Panc1 (cell line): ENCODE data around the gene TMEM95. TPM values are rescaled to one million over a fixed set of nuclear protein-coding genes. Genes with fewer than 3 reads are reported as not detected.
"Not testable (repeated sequence)": the region's sequence is repeated elsewhere in the genome, so short reads cannot be mapped to it uniquely, and the experiment has no call there.

Experiments
- ATAC-seq: fragments of 200-7000 bp; cut with Tn5 transposase; 2 replicates; pipeline ENCODE4 v1.9.1; 2020; ENCODE audit warnings: mild to moderate bottlenecking, moderate library complexity
- BruUV-seq: library from RNA; stranded (reverse); fragments of 400-500 nt; replicated peaks from 2 replicates; lab custom pipeline; 2021; lab: Mats Ljungman, UMichigan
- CTCF ChIA-PET: fragments of 300-600 bp; sonication (Branson Sonifier 250); formaldehyde crosslinking; loops from one replicate; lab custom pipeline; 2022; ENCODE audit warnings: antibody characterized with exemption; lab: Charles Lee
- POLR2A ChIA-PET: fragments of 300-600 bp; sonication (Branson Sonifier 250); formaldehyde crosslinking; loops from one replicate; lab custom pipeline; 2022; ENCODE audit warnings: antibody characterized with exemption; lab: Charles Lee
- DNase-seq: peaks from one replicate; pipeline ENCODE4 v3.0.0-alpha.2; 2010; ENCODE audit warnings: low read depth, low spot score
- H3K27ac ChIP-seq: 2 replicates; pipeline ENCODE4 v1.5.1; 2011; ENCODE audit warnings: mild to moderate bottlenecking, low read length, inconsistent platforms
- H3K27me3 ChIP-seq: fragments of 200-500 bp; sonication (Bioruptor generic); 2 replicates; pipeline ENCODE4 v1.6.0; 2014; ENCODE audit warnings: low read length, inconsistent platforms; ENCODE audit not compliant: control insufficient read depth, insufficient read depth
- H3K36me3 ChIP-seq: fragments of 200-500 bp; sonication (Bioruptor generic); 2 replicates; pipeline ENCODE4 v1.5.1; 2014; ENCODE audit warnings: inconsistent platforms, mild to moderate bottlenecking, low read length, moderate library complexity; ENCODE audit not compliant: control insufficient read depth, insufficient read depth
- H3K4me1 ChIP-seq: 2 replicates; pipeline ENCODE4 v1.5.1; 2011; ENCODE audit warnings: inconsistent platforms, mild to moderate bottlenecking, low read length, moderate library complexity; ENCODE audit not compliant: control insufficient read depth, insufficient read depth
- H3K4me3 ChIP-seq, 2 experiments: 2 replicates each; pipeline ENCODE4 v1.5.1; 2011 to 2012; ENCODE audit warnings: low read depth in 2 of 2, low read length in 2 of 2, mild to moderate bottlenecking in 2 of 2, inconsistent platforms in 1 of 2, moderate library complexity in 1 of 2
- H3K9me3 ChIP-seq: fragments of 200-500 bp; sonication (Bioruptor generic); 2 replicates; pipeline ENCODE4 v1.5.1; 2014; ENCODE audit warnings: low read depth, mild to moderate bottlenecking, inconsistent platforms, low read length, moderate library complexity; ENCODE audit not compliant: control insufficient read depth, insufficient read depth
- POLR2AphosphoS5 ChIP-seq: IDR thresholded peaks from 2 replicates; pipeline ENCODE4 v1.6.1; 2012; ENCODE audit warnings: mild to moderate bottlenecking, low read depth, low read length, moderate library complexity
- SIN3A ChIP-seq: IDR thresholded peaks from 2 replicates; pipeline ENCODE4 v1.6.1; 2012; ENCODE audit warnings: low read depth, mild to moderate bottlenecking, low read length, moderate library complexity, borderline replicate concordance; ENCODE audit not compliant: insufficient read depth
- TCF7L2 ChIP-seq: IDR thresholded peaks from 2 replicates; pipeline ENCODE4 v1.6.1; 2011; ENCODE audit warnings: mild to moderate bottlenecking, low read depth, low read length, inconsistent platforms
- in situ Hi-C: cut with HindIII; loops from 2 replicates; pipeline ENCODE4 v1.10.0; 2016; ENCODE audit warnings: low sequenced_read_pairs, low pct_unique_long_range_greater_than_20kb
- intact Hi-C: fragments of 100-400 bp; cut with micrococcal nuclease; formaldehyde crosslinking; loops from one replicate; pipeline ENCODE4 v1.10.0; 2022; ENCODE audit not compliant: unreplicated experiment
- total RNA-seq: library from RNA; stranded (reverse); gene quantifications from one replicate; pipeline ENCODE4 v1.2.1, GENCODE V29; 2021; ENCODE audit not compliant: unreplicated experiment
- TF ChIP-seq, protein P1 (sequence below): fragments of 450-650 bp; IDR thresholded peaks from 2 replicates; pipeline ENCODE4 v1.5.1; 2017; ENCODE audit warnings: mild to moderate bottlenecking
- TF ChIP-seq, protein P2 (sequence below), 2 experiments: IDR thresholded peaks; 2 replicates each; pipeline ENCODE4 v1.6.1; 2011 to 2012; ENCODE audit warnings: low read depth in 2 of 2, control low read depth in 1 of 2, low read length in 1 of 2, mild to moderate bottlenecking in 1 of 2, moderate library complexity in 1 of 2; ENCODE audit not compliant: insufficient read depth in 1 of 2

The TMEM95 gene
- total RNA-seq, 1 experiment from 2014 or later, result not detected

DNA sequence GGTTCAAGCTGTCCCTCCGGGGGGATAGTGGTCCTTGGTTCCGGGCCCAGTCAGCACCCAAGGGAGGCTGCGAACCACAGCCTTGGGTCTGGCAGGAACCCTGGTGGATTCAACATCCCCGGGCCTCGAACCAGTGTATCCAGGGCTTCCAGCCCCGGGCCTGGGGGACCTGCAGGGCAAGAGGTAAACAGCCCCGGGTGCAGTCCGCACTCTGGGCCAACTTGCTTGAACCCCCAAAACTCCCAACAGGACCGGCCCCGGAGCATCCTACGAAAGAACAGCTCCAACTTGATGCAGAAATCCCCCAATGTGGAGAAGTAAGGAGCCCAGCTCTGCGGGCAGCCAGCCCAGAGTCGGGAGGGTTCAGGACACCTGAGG is 24.3 kb upstream of the TMEM95 start:
- Histone ChIP-seq H3K27ac (peak overlapping the region; percentile 89), H3K36me3 (no peaks in the 10 kb centered on the region; the same call in 1 of the 2 replicates), H3K27me3 (no peaks in the 10 kb centered on the region), H3K4me3 (peak overlapping the region; percentile 81 to 90), H3K9me3 (no peaks in the 10 kb centered on the region), H3K4me1 (peaks cover 7% of the 10 kb centered on the region)
- intact Hi-C loops, result no loop called here
- BruUV-seq, result no TSS peak
- ChIA-PET CTCF (no interaction called here), POLR2A (no interaction called here)
- ATAC-seq (no peak), DNase-seq (no peak)
- in situ Hi-C loops, result no loop called here
- TF ChIP-seq, protein P1, sequence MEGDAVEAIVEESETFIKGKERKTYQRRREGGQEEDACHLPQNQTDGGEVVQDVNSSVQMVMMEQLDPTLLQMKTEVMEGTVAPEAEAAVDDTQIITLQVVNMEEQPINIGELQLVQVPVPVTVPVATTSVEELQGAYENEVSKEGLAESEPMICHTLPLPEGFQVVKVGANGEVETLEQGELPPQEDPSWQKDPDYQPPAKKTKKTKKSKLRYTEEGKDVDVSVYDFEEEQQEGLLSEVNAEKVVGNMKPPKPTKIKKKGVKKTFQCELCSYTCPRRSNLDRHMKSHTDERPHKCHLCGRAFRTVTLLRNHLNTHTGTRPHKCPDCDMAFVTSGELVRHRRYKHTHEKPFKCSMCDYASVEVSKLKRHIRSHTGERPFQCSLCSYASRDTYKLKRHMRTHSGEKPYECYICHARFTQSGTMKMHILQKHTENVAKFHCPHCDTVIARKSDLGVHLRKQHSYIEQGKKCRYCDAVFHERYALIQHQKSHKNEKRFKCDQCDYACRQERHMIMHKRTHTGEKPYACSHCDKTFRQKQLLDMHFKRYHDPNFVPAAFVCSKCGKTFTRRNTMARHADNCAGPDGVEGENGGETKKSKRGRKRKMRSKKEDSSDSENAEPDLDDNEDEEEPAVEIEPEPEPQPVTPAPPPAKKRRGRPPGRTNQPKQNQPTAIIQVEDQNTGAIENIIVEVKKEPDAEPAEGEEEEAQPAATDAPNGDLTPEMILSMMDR, result no peak
- no peak for TF ChIP-seq POLR2AphosphoS5
- TF ChIP-seq SIN3A, result no peak
- TF ChIP-seq TCF7L2, result no peak
- TF ChIP-seq, protein P2, sequence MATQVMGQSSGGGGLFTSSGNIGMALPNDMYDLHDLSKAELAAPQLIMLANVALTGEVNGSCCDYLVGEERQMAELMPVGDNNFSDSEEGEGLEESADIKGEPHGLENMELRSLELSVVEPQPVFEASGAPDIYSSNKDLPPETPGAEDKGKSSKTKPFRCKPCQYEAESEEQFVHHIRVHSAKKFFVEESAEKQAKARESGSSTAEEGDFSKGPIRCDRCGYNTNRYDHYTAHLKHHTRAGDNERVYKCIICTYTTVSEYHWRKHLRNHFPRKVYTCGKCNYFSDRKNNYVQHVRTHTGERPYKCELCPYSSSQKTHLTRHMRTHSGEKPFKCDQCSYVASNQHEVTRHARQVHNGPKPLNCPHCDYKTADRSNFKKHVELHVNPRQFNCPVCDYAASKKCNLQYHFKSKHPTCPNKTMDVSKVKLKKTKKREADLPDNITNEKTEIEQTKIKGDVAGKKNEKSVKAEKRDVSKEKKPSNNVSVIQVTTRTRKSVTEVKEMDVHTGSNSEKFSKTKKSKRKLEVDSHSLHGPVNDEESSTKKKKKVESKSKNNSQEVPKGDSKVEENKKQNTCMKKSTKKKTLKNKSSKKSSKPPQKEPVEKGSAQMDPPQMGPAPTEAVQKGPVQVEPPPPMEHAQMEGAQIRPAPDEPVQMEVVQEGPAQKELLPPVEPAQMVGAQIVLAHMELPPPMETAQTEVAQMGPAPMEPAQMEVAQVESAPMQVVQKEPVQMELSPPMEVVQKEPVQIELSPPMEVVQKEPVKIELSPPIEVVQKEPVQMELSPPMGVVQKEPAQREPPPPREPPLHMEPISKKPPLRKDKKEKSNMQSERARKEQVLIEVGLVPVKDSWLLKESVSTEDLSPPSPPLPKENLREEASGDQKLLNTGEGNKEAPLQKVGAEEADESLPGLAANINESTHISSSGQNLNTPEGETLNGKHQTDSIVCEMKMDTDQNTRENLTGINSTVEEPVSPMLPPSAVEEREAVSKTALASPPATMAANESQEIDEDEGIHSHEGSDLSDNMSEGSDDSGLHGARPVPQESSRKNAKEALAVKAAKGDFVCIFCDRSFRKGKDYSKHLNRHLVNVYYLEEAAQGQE (IDR thresholded peaks at IDR 0.05; ENCODE audit: insufficient read depth in 1 of 2, low read depth in 2 of 2, low read length in 1 of 2), result no peak

DNA sequence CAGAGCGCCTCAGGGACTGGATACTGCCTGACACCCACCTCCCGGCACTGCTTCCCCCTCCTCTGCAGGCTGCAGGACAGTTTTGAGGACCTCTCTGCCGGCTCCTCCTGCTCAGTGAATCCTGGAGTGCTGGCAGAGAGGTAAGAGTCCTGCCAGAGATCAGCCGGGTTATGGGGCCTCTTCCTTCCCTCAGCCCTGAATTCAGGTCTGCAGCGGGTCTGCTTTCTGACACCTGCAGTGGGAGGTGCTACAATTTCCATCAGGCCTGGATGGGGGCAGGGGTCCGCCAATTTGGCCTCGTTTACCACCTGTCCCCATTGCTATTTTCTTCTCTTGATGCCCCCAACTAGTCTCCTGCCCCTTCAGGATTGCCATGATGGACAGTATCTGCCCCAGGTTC is 22.8 kb upstream of the TMEM95 start:
- Histone ChIP-seq H3K4me1 (peaks cover 7% of the 10 kb centered on the region), H3K4me3 (no peak overlapping the region), H3K9me3 (no peaks in the 10 kb centered on the region), H3K36me3 (no peaks in the 10 kb centered on the region; the same call in 1 of the 2 replicates), H3K27ac (no peak overlapping the region), H3K27me3 (no peaks in the 10 kb centered on the region)
- no TSS peak for BruUV-seq
- in situ Hi-C loops, result no loop called here
- intact Hi-C loops, result no loop called here
- POLR2A ChIA-PET, result no interaction called here
- no peak for ATAC-seq
- DNase-seq, result no peak
- CTCF ChIA-PET, result no interaction called here
- TF ChIP-seq SIN3A, result no peak
- no peak for TF ChIP-seq POLR2AphosphoS5
- no peak for TF ChIP-seq TCF7L2
- TF ChIP-seq, protein P1, result no peak
- TF ChIP-seq, protein P2 (IDR thresholded peaks at IDR 0.05; ENCODE audit: insufficient read depth in 1 of 2, low read depth in 2 of 2, low read length in 1 of 2), result no peak

DNA sequence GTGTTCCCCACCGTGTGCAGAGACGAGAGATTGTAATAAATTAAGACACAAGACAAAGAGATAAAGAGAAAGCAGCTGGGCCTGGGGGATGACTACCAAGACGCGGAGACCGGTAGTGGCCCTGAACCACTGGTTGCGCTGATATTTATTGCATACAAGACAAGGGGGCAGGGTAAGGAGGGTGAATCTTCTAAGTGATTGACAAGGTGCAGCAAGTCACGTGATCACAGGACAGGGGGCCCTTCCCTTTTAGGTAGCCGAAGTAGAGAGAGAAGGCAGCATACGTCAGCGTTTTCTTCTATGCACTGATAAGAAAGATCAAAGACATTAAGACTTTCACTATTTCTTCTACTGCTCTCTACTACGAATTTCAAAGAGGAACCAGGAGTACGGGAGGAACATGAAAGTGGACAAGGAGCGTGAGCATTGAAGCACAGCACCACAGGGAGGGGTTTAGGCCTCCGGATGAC is 22.3 kb upstream of the TMEM95 start:
- H3K27ac ChIP-seq, H3K9me3 ChIP-seq, BruUV-seq, DNase-seq, H3K4me3 ChIP-seq, H3K4me1 ChIP-seq, in situ Hi-C loops, ATAC-seq, POLR2A ChIA-PET, H3K27me3 ChIP-seq, CTCF ChIA-PET, H3K36me3 ChIP-seq, intact Hi-C loops: not testable (repeated sequence)
